GM23338 (cell line): Measurements from ENCODE around the gene XPNPEP1.

Experiments
- EZH2 ChIP-seq: fragments of 200-600 bp; sonication (generic); IDR thresholded peaks from one replicate; pipeline ENCODE4 v1.8.0; 2017; ENCODE audit warnings: antibody characterized with exemption, mild to moderate bottlenecking, low read depth; ENCODE audit not compliant: unreplicated experiment
- TF ChIP-seq, protein P1 (sequence below), 2 experiments: fragments of 200-600 bp in 1 of 2; sonication (generic) in 1 of 2; conservative IDR thresholded peaks; 2 replicates each; pipeline versions ENCODE4 v1.5.1 to v1.6.1; 2016 to 2017; ENCODE audit warnings: antibody characterized with exemption in 2 of 2, low read depth in 2 of 2, mild to moderate bottlenecking in 2 of 2, moderate library complexity in 1 of 2

DNA sequence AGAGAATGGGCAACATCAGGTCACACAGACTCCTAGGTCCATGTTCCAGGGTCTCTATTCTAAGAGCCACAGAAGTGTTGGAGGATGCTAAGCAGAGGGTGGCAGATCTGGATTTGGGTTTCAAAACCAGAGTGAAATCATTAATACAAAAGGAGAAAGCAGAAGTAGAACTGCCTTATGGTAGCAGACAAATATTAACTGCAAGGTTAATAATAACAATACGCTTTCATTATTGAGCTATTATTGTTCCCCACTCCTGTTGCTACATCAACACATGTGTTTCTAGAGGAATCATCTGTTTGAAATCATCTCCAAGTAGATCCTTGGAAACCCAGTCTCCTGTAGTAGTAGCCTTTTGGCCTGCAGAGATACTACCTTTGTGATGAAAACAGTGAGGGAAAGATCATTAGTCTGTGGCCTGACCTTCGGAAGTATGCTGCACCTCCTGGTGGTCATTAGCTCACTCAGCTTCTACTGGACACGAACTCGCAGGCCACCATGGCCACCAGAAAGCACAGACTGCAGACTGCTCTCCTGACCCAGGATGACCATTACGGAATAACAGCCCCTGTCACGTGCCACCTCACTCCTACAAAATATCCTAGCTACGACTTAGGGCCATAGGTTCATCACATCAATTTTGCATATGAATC lies 84.6 kb downstream of the XPNPEP1 start:
- TF ChIP-seq, protein P1, sequence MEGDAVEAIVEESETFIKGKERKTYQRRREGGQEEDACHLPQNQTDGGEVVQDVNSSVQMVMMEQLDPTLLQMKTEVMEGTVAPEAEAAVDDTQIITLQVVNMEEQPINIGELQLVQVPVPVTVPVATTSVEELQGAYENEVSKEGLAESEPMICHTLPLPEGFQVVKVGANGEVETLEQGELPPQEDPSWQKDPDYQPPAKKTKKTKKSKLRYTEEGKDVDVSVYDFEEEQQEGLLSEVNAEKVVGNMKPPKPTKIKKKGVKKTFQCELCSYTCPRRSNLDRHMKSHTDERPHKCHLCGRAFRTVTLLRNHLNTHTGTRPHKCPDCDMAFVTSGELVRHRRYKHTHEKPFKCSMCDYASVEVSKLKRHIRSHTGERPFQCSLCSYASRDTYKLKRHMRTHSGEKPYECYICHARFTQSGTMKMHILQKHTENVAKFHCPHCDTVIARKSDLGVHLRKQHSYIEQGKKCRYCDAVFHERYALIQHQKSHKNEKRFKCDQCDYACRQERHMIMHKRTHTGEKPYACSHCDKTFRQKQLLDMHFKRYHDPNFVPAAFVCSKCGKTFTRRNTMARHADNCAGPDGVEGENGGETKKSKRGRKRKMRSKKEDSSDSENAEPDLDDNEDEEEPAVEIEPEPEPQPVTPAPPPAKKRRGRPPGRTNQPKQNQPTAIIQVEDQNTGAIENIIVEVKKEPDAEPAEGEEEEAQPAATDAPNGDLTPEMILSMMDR (conservative IDR thresholded peaks at IDR 0.05; ENCODE audit: low read depth in 2 of 2): peak; percentile 33 to 61
- no peak for TF ChIP-seq EZH2
